GM12891 (cell line): Measurements from ENCODE around the gene LMO1.

ENCODE experiments used
- POLR2A ChIP-seq: IDR thresholded peaks from 2 replicates; pipeline ENCODE4 v1.6.1; 2011; ENCODE audit warnings: low read depth, low read length, control low read depth
- POLR2AphosphoS5 ChIP-seq: IDR thresholded peaks from 2 replicates; pipeline ENCODE4 v1.6.1; 2011; ENCODE audit warnings: low read depth, low read length, control low read depth
- TAF1 ChIP-seq: IDR thresholded peaks from 2 replicates; pipeline ENCODE4 v1.6.1; 2011; ENCODE audit warnings: low read depth, low read length, control low read depth

GRCh38 chr11:8180469-8180868 is 83.2 kb downstream of the LMO1 start:
- TF ChIP-seq POLR2A (no peak), POLR2AphosphoS5 (no peak), TAF1 (no peak)
